NOMO-1 (cell line): ENCODE measurements around the gene NES.
A peak's percentile ranks its signal among the peaks of the same experiment; 100 is the strongest.

Experiments used
- DNase-seq, 2 experiments: peaks; one replicate each; lab custom pipeline; 2025; ENCODE audit not compliant: unreplicated experiment in 2 of 2; lab: John Stamatoyannopoulos, UW

Gene NES

GRCh38 chr1:156704166-156704711 is 27.0 kb upstream of the NES start:
- no peak for DNase-seq

- DNase-seq, result no peak
Observed at GRCh38 chr1:156703741-156704140, 26.5 kb upstream of the NES start.

GRCh38 chr1:156703336-156703735 is 26.1 kb upstream of the NES start:
- no peak for DNase-seq

- DNase-seq, result no peak
Observed at GRCh38 chr1:156700736-156701531, 23.7 kb upstream of the NES start.

- DNase-seq, result no peak
Observed at GRCh38 chr1:156698995-156699394, 21.8 kb upstream of the NES start.

GRCh38 chr1:156697481-156697880 is 20.3 kb upstream of the NES start:
- DNase-seq, result no peak

GRCh38 chr1:156696755-156697154 is 19.5 kb upstream of the NES start:
- DNase-seq, result no peak

- DNase-seq, result no peak
Observed at GRCh38 chr1:156694690-156694962, 17.4 kb upstream of the NES start.

GRCh38 chr1:156693848-156694689 is 16.9 kb upstream of the NES start:
- no peak for DNase-seq

- DNase-seq, result no peak
Observed at GRCh38 chr1:156692925-156693847, 16.0 kb upstream of the NES start.

- DNase-seq, result no peak
Observed at GRCh38 chr1:156692441-156692924, 15.3 kb upstream of the NES start.

GRCh38 chr1:156691665-156692440 is 14.6 kb upstream of the NES start:
- no peak for DNase-seq

GRCh38 chr1:156691191-156691590 is 14.0 kb upstream of the NES start:
- no peak for DNase-seq

GRCh38 chr1:156690675-156691036 is 13.4 kb upstream of the NES start:
- DNase-seq, result no peak

GRCh38 chr1:156689953-156690674 is 12.9 kb upstream of the NES start:
- DNase-seq, result no peak

- peak; percentile 67 to 80 for DNase-seq
Observed at GRCh38 chr1:156689035-156689952, 12.1 kb upstream of the NES start.

- peak; percentile 5 to 46 for DNase-seq
Observed at GRCh38 chr1:156684227-156684782, 7.1 kb upstream of the NES start.
